ENCODE data around the gene MED12L.

- no peak for TF ChIP-seq CTCF (IDR thresholded peaks at IDR 0.05)
- TF ChIP-seq POLR2A (IDR thresholded peaks at IDR 0.05): no peak
Observed at GRCh38 chr3:151321526-151321925, 236.1 kb downstream of the MED12L start.

Measured in thyroid gland (tissue), 4 donors.